Vagina (tissue), 2 donors: ENCODE results near the gene SEMA4C. TPM values are rescaled to one million over a fixed set of nuclear protein-coding genes. Genes with fewer than 3 reads are reported as not detected.
A peak's percentile ranks its signal among the peaks of the same experiment; 100 is the strongest.

Source experiments
- DNase-seq, 2 donors: peaks; one replicate each; pipeline ENCODE4 v3.0.0-alpha.2; 2017; ENCODE audit errors: extremely low spot score in 2 of 2
- H3K27ac ChIP-seq: fragments of 200-600 bp; sonication (generic); one replicate; pipeline ENCODE4 v1.5.1; 2019
- H3K27me3 ChIP-seq: fragments of 200-600 bp; sonication (generic); one replicate; pipeline ENCODE4 v1.5.1; 2019
- H3K36me3 ChIP-seq, 2 donors: fragments of 200-600 bp; sonication (generic); one replicate each; pipeline ENCODE4 v1.5.1; 2017 to 2019
- H3K4me1 ChIP-seq: fragments of 200-600 bp; sonication (generic); one replicate; pipeline ENCODE4 v1.5.1; 2019
- H3K4me3 ChIP-seq, 2 donors: fragments of 200-600 bp; sonication (generic); 1 replicate in 1 of 2; 2 replicates in 1 of 2; pipeline ENCODE4 v1.5.1; 2016 to 2019
- H3K9me3 ChIP-seq: fragments of 200-600 bp; sonication (generic); one replicate; pipeline ENCODE4 v1.5.1; 2019
- CTCF ChIP-seq, 3 experiments: fragments of 450-650 bp in 2 of 3; fragments of 200-600 bp in 1 of 3; sonication (generic) in 1 of 3; IDR thresholded peaks; one replicate each; pipeline ENCODE4 v1.5.1; 2017 to 2019; ENCODE audit warnings: antibody characterized with exemption in 3 of 3, mild to moderate bottlenecking in 2 of 3, moderate library complexity in 2 of 3
- POLR2A ChIP-seq, 2 donors: fragments of 450-650 bp; IDR thresholded peaks; one replicate each; pipeline ENCODE4 v1.6.1; 2017; ENCODE audit warnings: antibody characterized with exemption in 2 of 2, mild to moderate bottlenecking in 2 of 2, moderate library complexity in 2 of 2
- POLR2AphosphoS5 ChIP-seq, 2 donors: sonication (generic); formaldehyde crosslinking; IDR thresholded peaks; one replicate each; pipeline ENCODE4 v1.9.0; 2017; ENCODE audit warnings: antibody characterized with exemption in 2 of 2, mild to moderate bottlenecking in 2 of 2, low read depth in 1 of 2; ENCODE audit not compliant: insufficient read depth in 1 of 2
- intact Hi-C: fragments of 100-400 bp; cut with DNase I; formaldehyde crosslinking; loops from one replicate; pipeline ENCODE4 v1.15.1; 2023
- total RNA-seq: library from RNA; depleted of rRNA; stranded (reverse); fragments of >200 nt; gene quantifications from one replicate; pipeline ENCODE4 v1.2.3, GENCODE V29; 2016

SEMA4C gene
- total RNA-seq, 1 donor from 2014 or later: 60.6 TPM

- no peaks in the 10 kb centered on the region for H3K27me3 ChIP-seq
- H3K4me1 ChIP-seq: peaks cover 15% of the 10 kb centered on the region
- no peaks in the 10 kb centered on the region for H3K9me3 ChIP-seq
- intact Hi-C loops: no loop called here
- H3K4me3 ChIP-seq: no peak overlapping the region
- H3K27ac ChIP-seq: no peak overlapping the region
- DNase-seq: no peak
- TF ChIP-seq POLR2A (IDR thresholded peaks at IDR 0.05) (no peak), POLR2AphosphoS5 (IDR thresholded peaks at IDR 0.05; ENCODE audit: insufficient read depth in 1 of 2, low read depth in 1 of 2) (no peak), CTCF (IDR thresholded peaks at IDR 0.05) (no peak)
- no peaks in the 10 kb centered on the region for H3K36me3 ChIP-seq
Observed at GRCh38 chr2:96839875-96840850, 29.7 kb downstream of the SEMA4C start.

- Histone ChIP-seq H3K36me3 (peaks cover 0 to 4% of the 10 kb centered on the region in 2 donors), H3K27me3 (no peaks in the 10 kb centered on the region), H3K4me3 (peak overlapping the region in 1 of 2 donors; percentile 12), H3K9me3 (no peaks in the 10 kb centered on the region), H3K4me1 (peaks cover 15% of the 10 kb centered on the region), H3K27ac (no peak overlapping the region)
- DNase-seq: no peak
- TF ChIP-seq POLR2AphosphoS5 (IDR thresholded peaks at IDR 0.05; ENCODE audit: insufficient read depth in 1 of 2, low read depth in 1 of 2): peak in 1 of 2 donors; percentile 28
- no peak for TF ChIP-seq POLR2A (IDR thresholded peaks at IDR 0.05)
- TF ChIP-seq CTCF (IDR thresholded peaks at IDR 0.05): no peak
- intact Hi-C loops: no loop called here
Observed at GRCh38 chr2:96839293-96839874, 30.5 kb downstream of the SEMA4C start.

GRCh38 chr2:96838345-96839292 is 31.3 kb downstream of the SEMA4C start:
- DNase-seq: no peak
- H3K9me3 ChIP-seq: no peaks in the 10 kb centered on the region
- H3K4me1 ChIP-seq: peaks cover 15% of the 10 kb centered on the region
- no peak overlapping the region for H3K27ac ChIP-seq
- H3K4me3 ChIP-seq: no peak overlapping the region
- peaks cover 0 to 4% of the 10 kb centered on the region in 2 donors for H3K36me3 ChIP-seq
- H3K27me3 ChIP-seq: no peaks in the 10 kb centered on the region
- no peak for TF ChIP-seq CTCF (IDR thresholded peaks at IDR 0.05)
- TF ChIP-seq POLR2A (IDR thresholded peaks at IDR 0.05): no peak
- no peak for TF ChIP-seq POLR2AphosphoS5 (IDR thresholded peaks at IDR 0.05; ENCODE audit: insufficient read depth in 1 of 2, low read depth in 1 of 2)
- intact Hi-C loops: no loop called here

DNA sequence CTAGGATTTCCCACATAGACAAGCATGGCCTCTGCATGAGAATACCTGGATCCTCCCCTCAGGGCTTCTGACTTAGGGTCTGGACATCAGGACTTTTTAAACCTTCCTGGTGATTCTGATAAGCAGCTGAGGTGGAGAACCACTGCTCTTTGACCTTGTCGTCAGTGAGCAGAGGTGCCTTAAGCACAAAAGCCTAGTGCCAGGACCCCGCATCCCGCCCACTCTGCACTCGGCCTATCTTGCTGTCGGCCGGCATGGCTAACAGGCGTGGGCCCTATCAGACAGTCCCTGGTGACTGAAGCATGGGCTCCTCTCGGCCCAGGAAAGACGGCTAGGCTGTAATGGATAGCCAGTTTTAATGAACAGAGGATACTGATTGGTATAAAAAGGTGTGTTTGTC is 32.3 kb downstream of the SEMA4C start:
- Histone ChIP-seq H3K9me3 (no peaks in the 10 kb centered on the region), H3K27me3 (no peaks in the 10 kb centered on the region), H3K4me1 (peaks cover 22% of the 10 kb centered on the region), H3K4me3 (no peak overlapping the region), H3K36me3 (peaks cover 0 to 11% of the 10 kb centered on the region in 2 donors), H3K27ac (no peak overlapping the region)
- no peak for TF ChIP-seq CTCF (IDR thresholded peaks at IDR 0.05)
- TF ChIP-seq POLR2A (IDR thresholded peaks at IDR 0.05): no peak
- TF ChIP-seq POLR2AphosphoS5 (IDR thresholded peaks at IDR 0.05; ENCODE audit: insufficient read depth in 1 of 2, low read depth in 1 of 2): no peak
- intact Hi-C loops: no loop called here
- no peak for DNase-seq
